Suprapubic skin (tissue), 4 donors: Measurements from ENCODE around the gene IL17RC. TPM values are rescaled to one million over a fixed set of nuclear protein-coding genes. Genes with fewer than 3 reads are reported as not detected.

ENCODE experiments used
- DNase-seq, 2 donors: peaks; one replicate each; pipeline ENCODE4 v3.0.0-alpha.2; 2019; ENCODE audit warnings: low spot score in 2 of 2
- H3K27ac ChIP-seq: fragments of 200-600 bp; sonication (generic); one replicate; pipeline ENCODE4 v1.5.1; 2019
- H3K27me3 ChIP-seq: fragments of 200-600 bp; sonication (generic); one replicate; pipeline ENCODE4 v1.5.1; 2019
- H3K36me3 ChIP-seq: fragments of 200-600 bp; sonication (generic); one replicate; pipeline ENCODE4 v1.5.1; 2019
- H3K4me1 ChIP-seq: fragments of 200-600 bp; sonication (generic); one replicate; pipeline ENCODE4 v1.5.1; 2019
- H3K4me3 ChIP-seq: fragments of 200-600 bp; sonication (generic); one replicate; pipeline ENCODE4 v1.5.1; 2019; ENCODE audit warnings: mild to moderate bottlenecking
- H3K9me3 ChIP-seq: fragments of 200-600 bp; sonication (generic); one replicate; pipeline ENCODE4 v1.5.1; 2019
- CTCF ChIP-seq, 2 donors: fragments of 200-600 bp in 1 of 2; fragments of 450-650 bp in 1 of 2; sonication (generic) in 1 of 2; IDR thresholded peaks; one replicate each; pipeline ENCODE4 v1.5.1; 2016 to 2019; ENCODE audit warnings: antibody characterized with exemption in 2 of 2, mild to moderate bottlenecking in 1 of 2, moderate library complexity in 1 of 2
- EP300 ChIP-seq: sonication (generic); formaldehyde crosslinking; IDR thresholded peaks from one replicate; pipeline ENCODE4 v1.6.1; 2017; ENCODE audit warnings: antibody characterized with exemption
- POLR2A ChIP-seq, 2 donors: fragments of 450-650 bp; IDR thresholded peaks; one replicate each; pipeline ENCODE4 v1.6.1; 2017; ENCODE audit warnings: antibody characterized with exemption in 2 of 2, mild to moderate bottlenecking in 2 of 2, moderate library complexity in 2 of 2
- POLR2AphosphoS5 ChIP-seq, 3 donors: sonication (generic); formaldehyde crosslinking; IDR thresholded peaks; one replicate each; pipeline ENCODE4 v1.6.1; 2017; ENCODE audit warnings: antibody characterized with exemption in 3 of 3
- WGBS: methylation state at CpG from one replicate; pipeline ENCODE4 v1.1.5; 2018; 5-methylcytosine and 5-hydroxymethylcytosine counted together
- total RNA-seq, 4 donors: library from RNA; depleted of rRNA; stranded (reverse); fragments of >200 nt; gene quantifications; one replicate each; pipeline ENCODE4 v1.1.0, GENCODE V29; 2016

Gene IL17RC
- total RNA-seq, 4 donors from 2014 or later, result 92.5 to 185 (median 137) TPM

GRCh38 chr3:9933561-9934234 is 16.8 kb downstream of the IL17RC start, which contains the start of gene CRELD1:
CRELD1 (plus strand) TSS chr3:9933834; CDS start chr3:9934439, 605 bp downstream.
- H3K4me3 ChIP-seq, result peak within 1 kb of the TSS; percentile 60
- peaks cover 25% of the 10 kb centered on the region for H3K36me3 ChIP-seq
- peak within 1 kb of the TSS; percentile 84 for H3K27ac ChIP-seq
- TF ChIP-seq POLR2A (IDR thresholded peaks at IDR 0.05) (peak; percentile 57 to 76), POLR2AphosphoS5 (IDR thresholded peaks at IDR 0.05) (peak in 1 of 3 donors; percentile 70), EP300 (no peak), CTCF (IDR thresholded peaks at IDR 0.05) (no peak)
- 1% methylated on average over 33 of the region's 50 CpGs for WGBS
- H3K27me3 ChIP-seq, result no peaks in the 10 kb centered on the region
- no peaks in the 10 kb centered on the region for H3K9me3 ChIP-seq
- peak; percentile 97 to 98 for DNase-seq
- peaks cover 28% of the 10 kb centered on the region for H3K4me1 ChIP-seq

GRCh38 chr3:9934235-9934621 is 17.3 kb downstream of the IL17RC start:
- Histone ChIP-seq H3K9me3 (no peaks in the 10 kb centered on the region), H3K36me3 (peaks cover 22% of the 10 kb centered on the region), H3K27me3 (no peaks in the 10 kb centered on the region), H3K4me1 (peaks cover 28% of the 10 kb centered on the region), H3K4me3 (peak overlapping the region; percentile 60), H3K27ac (peak overlapping the region; percentile 84)
- DNase-seq, result peak in 1 of 2 donors; percentile 65
- TF ChIP-seq POLR2A (IDR thresholded peaks at IDR 0.05), result no peak
- no peak for TF ChIP-seq EP300
- peak in 1 of 2 donors; percentile 12 for TF ChIP-seq CTCF (IDR thresholded peaks at IDR 0.05)
- TF ChIP-seq POLR2AphosphoS5 (IDR thresholded peaks at IDR 0.05), result no peak
- 6% methylated on average over 11 of the region's 11 CpGs for WGBS

GRCh38 chr3:9934993-9935392 is 18.1 kb downstream of the IL17RC start:
- Histone ChIP-seq H3K27ac (no peak overlapping the region), H3K4me3 (no peak overlapping the region)

GRCh38 chr3:9935966-9936510 is 19.1 kb downstream of the IL17RC start:
- H3K27me3 ChIP-seq, result no peaks in the 10 kb centered on the region
- H3K9me3 ChIP-seq, result no peaks in the 10 kb centered on the region
- TF ChIP-seq POLR2A (IDR thresholded peaks at IDR 0.05) (no peak), CTCF (IDR thresholded peaks at IDR 0.05) (no peak), EP300 (no peak), POLR2AphosphoS5 (IDR thresholded peaks at IDR 0.05) (no peak)
- H3K4me1 ChIP-seq, result peaks cover 28% of the 10 kb centered on the region
- no peak for DNase-seq
- 88% methylated on average over 5 of the region's 5 CpGs for whole genome bisulfite sequencing
- peaks cover 5% of the 10 kb centered on the region for H3K36me3 ChIP-seq
- no peak overlapping the region for H3K4me3 ChIP-seq
- H3K27ac ChIP-seq, result no peak overlapping the region

More at GRCh38 chr3:9934993-9935392, 18.1 kb downstream of the IL17RC start:
- TF ChIP-seq POLR2A (IDR thresholded peaks at IDR 0.05) (no peak), CTCF (IDR thresholded peaks at IDR 0.05) (no peak), POLR2AphosphoS5 (IDR thresholded peaks at IDR 0.05) (no peak), EP300 (no peak)
- Histone ChIP-seq H3K36me3 (peaks cover 16% of the 10 kb centered on the region), H3K9me3 (no peaks in the 10 kb centered on the region), H3K27me3 (no peaks in the 10 kb centered on the region), H3K4me1 (peaks cover 28% of the 10 kb centered on the region)
- DNase-seq, result no peak
- whole genome bisulfite sequencing, result 41% methylated on average over 4 of the region's 4 CpGs

GRCh38 chr3:9937486-9938238 is 20.8 kb downstream of the IL17RC start:
- 93% methylated on average over 9 of the region's 13 CpGs for WGBS
- peaks cover 24% of the 10 kb centered on the region for H3K4me1 ChIP-seq
- no peak for DNase-seq
- no peak overlapping the region for H3K27ac ChIP-seq
- TF ChIP-seq EP300, result no peak
- no peaks in the 10 kb centered on the region for H3K27me3 ChIP-seq
- H3K9me3 ChIP-seq, result no peaks in the 10 kb centered on the region
- H3K4me3 ChIP-seq, result no peak overlapping the region
- H3K36me3 ChIP-seq, result peaks cover 5% of the 10 kb centered on the region
